OCI-LY1 (cell line): Measurements from ENCODE around the gene ZNF831.

Experiments used
- CTCF ChIP-seq: fragments of 200-600 bp; sonication (generic), shearing (Covaris generic); IDR thresholded peaks from 2 replicates; pipeline ENCODE4 v1.5.1; 2017; ENCODE audit warnings: mild to moderate bottlenecking, antibody characterized with exemption, low read length, moderate library complexity, mixed read lengths
- EZH2 ChIP-seq: fragments of 200-600 bp; sonication (generic), shearing (Covaris generic); IDR thresholded peaks from 2 replicates; pipeline ENCODE4 v1.8.0; 2017; ENCODE audit warnings: borderline replicate concordance, mixed run types, mild to moderate bottlenecking, antibody characterized with exemption, low read length, moderate library complexity, mixed read lengths

- TF ChIP-seq CTCF (no peak), EZH2 (no peak)
Observed at GRCh38 chr20:59144179-59144830, 19.3 kb upstream of the ZNF831 start.
